K562 (cell line): ENCODE results near the gene STK11. TPM values are rescaled to one million over a fixed set of nuclear protein-coding genes. Genes with fewer than 3 reads are reported as not detected.

ENCODE experiments used
- BDP1 ChIP-seq: IDR thresholded peaks from 3 replicates; pipeline ENCODE4 v1.6.1; 2011; ENCODE audit not compliant: insufficient read length, insufficient read depth
- CBX1 ChIP-seq: sonication (generic); IDR thresholded peaks from 2 replicates; pipeline ENCODE4 v1.6.1; 2016; ENCODE audit warnings: antibody characterized with exemption, low read depth, mild to moderate bottlenecking
- CHD1 ChIP-seq: fragments of 200-600 bp; sonication (generic); IDR thresholded peaks from one replicate; pipeline ENCODE4 v1.6.1; 2012; ENCODE audit warnings: mild to moderate bottlenecking, moderate library complexity, low read length, inconsistent platforms
- CREBBP ChIP-seq: IDR thresholded peaks from one replicate; pipeline ENCODE4 v1.6.1; 2012; ENCODE audit warnings: low read depth, mild to moderate bottlenecking, control low read depth, inconsistent platforms, low read length
- CTCF ChIP-seq, 3 experiments: IDR thresholded peaks in 2 of 3; conservative IDR thresholded peaks in 1 of 3; 2 replicates each; pipeline ENCODE4 v1.5.1; 2011 to 2012; ENCODE audit warnings: low read length in 3 of 3, mild to moderate bottlenecking in 3 of 3, control low read depth in 2 of 3, improper control_type of control experiment in 1 of 3, inconsistent platforms in 1 of 3, low read depth in 1 of 3, mixed read lengths in 1 of 3, moderate library complexity in 1 of 3; ENCODE audit not compliant: insufficient read depth in 2 of 3
- ETS2 ChIP-seq: IDR thresholded peaks from 2 replicates; pipeline ENCODE4 v1.6.1; 2016; ENCODE audit warnings: borderline replicate concordance, missing genetic modification characterization, mild to moderate bottlenecking, moderate library complexity, missing compliant biosample characterization; ENCODE audit not compliant: poor library complexity, severe bottlenecking
- HDAC6 ChIP-seq: IDR thresholded peaks from 2 replicates; pipeline ENCODE4 v1.6.1; 2012; ENCODE audit warnings: low read depth, mild to moderate bottlenecking, control low read depth, inconsistent platforms, low read length, moderate library complexity
- HNRNPK ChIP-seq: fragments of 200-400 bp; formaldehyde crosslinking; IDR thresholded peaks from one replicate; pipeline ENCODE4 v1.6.1; 2018; ENCODE audit warnings: mild to moderate bottlenecking, low read depth, low read length; ENCODE audit not compliant: poor library complexity, severe bottlenecking
- KDM5B ChIP-seq: fragments of 200-600 bp; sonication (generic); IDR thresholded peaks from 2 replicates; pipeline ENCODE4 v1.6.1; 2012; ENCODE audit warnings: low read depth, mild to moderate bottlenecking, moderate library complexity, low read length, control low read depth, inconsistent platforms; ENCODE audit not compliant: insufficient replicate concordance
- MYNN ChIP-seq, 2 experiments: sonication (generic); formaldehyde crosslinking in 1 of 2; IDR thresholded peaks; 2 replicates each; pipeline versions ENCODE4 v1.5.0 to v1.6.1; 2016 to 2020; ENCODE audit warnings: antibody characterized with exemption in 1 of 2, missing genetic modification reagents in 1 of 2
- PHTF2 ChIP-seq: fragments of 250-450 bp; sonication (Bioruptor Pico); IDR thresholded peaks from 2 replicates; pipeline ENCODE4 v1.5.0; 2021; ENCODE audit warnings: mild to moderate bottlenecking
- PTTG1 ChIP-seq: fragments of 450-650 bp; IDR thresholded peaks from 2 replicates; pipeline ENCODE4 v1.6.1; 2016; ENCODE audit warnings: low read depth, mild to moderate bottlenecking, missing genetic modification characterization, missing compliant biosample characterization
- SFPQ ChIP-seq: fragments of 200-400 bp; formaldehyde crosslinking; IDR thresholded peaks from 2 replicates; pipeline ENCODE4 v1.6.1; 2017; ENCODE audit warnings: mild to moderate bottlenecking, low read depth, low read length, moderate library complexity
- SMC3 ChIP-seq: conservative IDR thresholded peaks from 2 replicates; pipeline ENCODE4 v1.6.1; 2011; ENCODE audit warnings: low read depth, low read length, improper control_type of control experiment; ENCODE audit not compliant: insufficient read depth
- SRSF3 ChIP-seq: fragments of 200-400 bp; formaldehyde crosslinking; IDR thresholded peaks from 2 replicates; pipeline ENCODE4 v1.6.1; 2016; ENCODE audit warnings: mild to moderate bottlenecking, low read length, moderate library complexity; ENCODE audit not compliant: insufficient read depth
- TEAD1 ChIP-seq, 2 experiments: fragments of 450-650 bp in 1 of 2; sonication (generic) in 1 of 2; formaldehyde crosslinking; IDR thresholded peaks; 2 replicates each; pipeline versions ENCODE4 v1.4.0 to v1.8.0; 2020 to 2022; ENCODE audit warnings: mild to moderate bottlenecking in 2 of 2, missing genetic modification reagents in 1 of 2
- TOE1 ChIP-seq, 2 experiments: fragments of 450-650 bp in 1 of 2; sonication (generic) in 1 of 2; formaldehyde crosslinking in 1 of 2; IDR thresholded peaks; 2 replicates each; pipeline versions ENCODE4 v1.7.1 to v1.8.0; 2016 to 2022; ENCODE audit warnings: borderline replicate concordance in 2 of 2, mild to moderate bottlenecking in 2 of 2, antibody characterized with exemption in 1 of 2, inconsistent platforms in 1 of 2, low read depth in 1 of 2, missing genetic modification reagents in 1 of 2, moderate library complexity in 1 of 2
- XRCC4 ChIP-seq: IDR thresholded peaks from one replicate; pipeline ENCODE4 v1.6.1; 2011; ENCODE audit not compliant: insufficient read depth, insufficient read length; ENCODE audit errors: extremely low read depth
- ZFP1 ChIP-seq: fragments of 450-650 bp; formaldehyde crosslinking; IDR thresholded peaks from 2 replicates; pipeline ENCODE4 v1.4.0; 2020; ENCODE audit warnings: mild to moderate bottlenecking, mixed read lengths
- ZNF24 ChIP-seq: fragments of 450-650 bp; IDR thresholded peaks from 2 replicates; pipeline ENCODE4 v1.6.1; 2016
- ZNF263 ChIP-seq: sonication (generic); formaldehyde crosslinking; IDR thresholded peaks from 2 replicates; pipeline ENCODE4 v1.8.0; 2022; ENCODE audit warnings: mild to moderate bottlenecking, missing genetic modification reagents, borderline replicate concordance
- ZNF282 ChIP-seq: sonication (generic); formaldehyde crosslinking; IDR thresholded peaks from 2 replicates; pipeline ENCODE4 v1.8.1; 2023; ENCODE audit warnings: missing genetic modification reagents
- ZNF77 ChIP-seq: fragments of 250-450 bp; sonication (Bioruptor Pico); IDR thresholded peaks from 2 replicates; pipeline ENCODE4 v1.5.0; 2020
- polyA plus RNA-seq, 8 experiments: library from polyadenylated mRNA; depleted of rRNA in 4 of 8; stranded (reverse) in 5 of 8; unstranded in 3 of 8; fragments of >200 nt; fragmentation: Nextera tagmentation in 2 of 8; fragmentation: Illumina TruSeq in 1 of 8; extraction: Ambion mirVana in 2 of 8; extraction: Trizol in 1 of 8; gene quantifications; 2 replicates each; pipeline versions ENCODE4 v1.2.1 to v1.2.3, GENCODE V29; 2011 to 2014; ENCODE audit warnings: inconsistent platforms in 1 of 8, missing spikeins in 1 of 8
- total RNA-seq, 7 experiments: library from RNA; depleted of rRNA in 6 of 7; stranded (reverse); fragments of >200 nt in 6 of 7; fragmentation: Illumina TruSeq in 2 of 7; extraction: Trizol in 2 of 7; gene quantifications; 2 replicates each; pipeline versions ENCODE4 v1.2.1 to v1.2.3, GENCODE V29; 2011 to 2021; ENCODE audit warnings: low replicate concordance in 1 of 7

Gene STK11
- total and polyA plus RNA-seq, 9 of the 15 experiments (the other 6 are each of a cell fraction or from before 2014, with no cell fraction given) = 0.15 to 96.5 (median 31.7) TPM

GRCh38 chr19:1249298-1249989 is 43.9 kb downstream of the STK11 start (continued):
- peak; percentile 10 for TF ChIP-seq HNRNPK
- TF ChIP-seq CREBBP = no peak
- no peak for TF ChIP-seq SFPQ
- TF ChIP-seq HDAC6 = no peak
- no peak for TF ChIP-seq MYNN (IDR thresholded peaks at IDR 0.05)
- TF ChIP-seq MYNN (CRISPR knock-in tag; IDR thresholded peaks at IDR 0.05) = no peak
- TF ChIP-seq CTCF (IDR thresholded peaks at IDR 0.05 in 2 of 3, conservative IDR thresholded peaks at IDR 0.05 in 1 of 3; ENCODE audit: insufficient read depth in 2 of 3, low read depth in 1 of 3, low read length in 3 of 3) = no peak
- no peak for TF ChIP-seq CHD1
- no peak for TF ChIP-seq ZNF24
- 0 out of 4 replicates have a peak, but pooled peaks of 1 of the 2 experiments have one; percentile 29 for TF ChIP-seq TEAD1 (CRISPR knock-in tag; IDR thresholded peaks at IDR 0.05)
- TF ChIP-seq KDM5B = peak; percentile 92
- no peak for TF ChIP-seq SMC3
- TF ChIP-seq SRSF3 = no peak
- TF ChIP-seq PHTF2 = no peak
- no peak for TF ChIP-seq BDP1
- no peak for TF ChIP-seq XRCC4
- TF ChIP-seq ZFP1 (CRISPR knock-in tag) = no peak
- TF ChIP-seq CBX1 = no peak
- TF ChIP-seq ZNF77 (CRISPR knock-in tag) = no peak
- no peak for TF ChIP-seq ZNF263
- no peak for TF ChIP-seq ETS2 (tag)
- TF ChIP-seq ZNF282 = no peak
- no peak for TF ChIP-seq TOE1 (IDR thresholded peaks at IDR 0.05; ENCODE audit: borderline replicate concordance)
- TF ChIP-seq TOE1 (CRISPR knock-in tag; IDR thresholded peaks at IDR 0.05; ENCODE audit: borderline replicate concordance, low read depth) = no peak
- no peak for TF ChIP-seq PTTG1
